OCI-LY3 (cell line): ENCODE measurements around the gene GCAT.

Source experiments
- CTCF ChIP-seq: fragments of 200-600, 300-600 bp; sonication (generic); IDR thresholded peaks from 2 replicates; pipeline ENCODE4 v1.5.1; 2014; ENCODE audit warnings: antibody characterized with exemption, low read length, low read depth
- EZH2phosphoT487 ChIP-seq: fragments of 200-600 bp; shearing (Covaris generic); IDR thresholded peaks from 2 replicates; pipeline ENCODE4 v1.6.1; 2018; ENCODE audit warnings: antibody characterized with exemption, mixed run types, low read depth

GRCh38 chr22:37781434-37782059 lies 26.2 kb upstream of the GCAT start:
- TF ChIP-seq CTCF (0 out of 2 replicates have a peak, but pooled peaks have one; percentile 9), EZH2phosphoT487 (no peak)
